Measurements from ENCODE around the gene SMAD6.

DNA sequence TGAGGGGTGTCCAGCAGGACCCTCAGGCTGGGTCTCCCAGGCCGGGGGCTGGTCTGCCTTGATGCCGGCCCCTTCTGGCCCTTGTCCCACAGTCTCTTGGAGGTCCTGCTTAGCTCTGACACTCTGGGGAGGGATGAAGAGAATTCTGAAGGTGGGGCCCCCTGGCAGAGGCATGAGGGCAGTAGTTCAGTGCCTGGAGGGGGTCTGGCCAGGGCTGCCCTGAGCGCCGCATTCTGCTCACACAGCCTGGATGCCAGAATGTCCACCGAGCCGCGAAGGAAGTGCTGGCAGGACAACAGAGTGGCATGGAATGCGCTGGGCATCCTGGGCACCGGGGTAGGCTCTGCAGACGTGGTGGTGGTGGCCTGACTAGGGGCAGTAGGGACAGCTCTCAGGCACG is 55.5 kb downstream of the SMAD6 start:
- TF ChIP-seq, protein P1, sequence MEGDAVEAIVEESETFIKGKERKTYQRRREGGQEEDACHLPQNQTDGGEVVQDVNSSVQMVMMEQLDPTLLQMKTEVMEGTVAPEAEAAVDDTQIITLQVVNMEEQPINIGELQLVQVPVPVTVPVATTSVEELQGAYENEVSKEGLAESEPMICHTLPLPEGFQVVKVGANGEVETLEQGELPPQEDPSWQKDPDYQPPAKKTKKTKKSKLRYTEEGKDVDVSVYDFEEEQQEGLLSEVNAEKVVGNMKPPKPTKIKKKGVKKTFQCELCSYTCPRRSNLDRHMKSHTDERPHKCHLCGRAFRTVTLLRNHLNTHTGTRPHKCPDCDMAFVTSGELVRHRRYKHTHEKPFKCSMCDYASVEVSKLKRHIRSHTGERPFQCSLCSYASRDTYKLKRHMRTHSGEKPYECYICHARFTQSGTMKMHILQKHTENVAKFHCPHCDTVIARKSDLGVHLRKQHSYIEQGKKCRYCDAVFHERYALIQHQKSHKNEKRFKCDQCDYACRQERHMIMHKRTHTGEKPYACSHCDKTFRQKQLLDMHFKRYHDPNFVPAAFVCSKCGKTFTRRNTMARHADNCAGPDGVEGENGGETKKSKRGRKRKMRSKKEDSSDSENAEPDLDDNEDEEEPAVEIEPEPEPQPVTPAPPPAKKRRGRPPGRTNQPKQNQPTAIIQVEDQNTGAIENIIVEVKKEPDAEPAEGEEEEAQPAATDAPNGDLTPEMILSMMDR (IDR thresholded peaks at IDR 0.05) = no peak
- no peak for TF ChIP-seq POLR2A (IDR thresholded peaks at IDR 0.05)

All from heart left ventricle (tissue), 13 donors.